Neural progenitor cell (in vitro differentiated cells): ENCODE data around the gene CCDC8. TPM values are rescaled to one million over a fixed set of nuclear protein-coding genes. Genes with fewer than 3 reads are reported as not detected.

Experiments used
- DNase-seq: peaks from one replicate; pipeline ENCODE4 v3.0.0-alpha.2; 2016; ENCODE audit warnings: low spot score
- H2AFZ ChIP-seq: fragments of 200-600 bp; sonication (generic); replicated peaks from 2 replicates; pipeline ENCODE4 v1.6.1; 2016; ENCODE audit warnings: antibody characterized with exemption
- H3F3A ChIP-seq: fragments of 200-600 bp; sonication (generic); 2 replicates; pipeline ENCODE4 v1.6.1; 2016; ENCODE audit warnings: antibody characterized with exemption, low read depth
- H3K27ac ChIP-seq: fragments of 200-600 bp; sonication (generic); 2 replicates; pipeline ENCODE4 v1.5.1; 2016; ENCODE audit warnings: mild to moderate bottlenecking
- H3K27me3 ChIP-seq: fragments of 200-600 bp; sonication (generic); 2 replicates; pipeline ENCODE4 v1.6.1; 2016; ENCODE audit warnings: mild to moderate bottlenecking, moderate library complexity
- H3K36me3 ChIP-seq: fragments of 200-600 bp; sonication (generic); 2 replicates; pipeline ENCODE4 v1.5.1; 2016
- H3K4me1 ChIP-seq: fragments of 200-600 bp; sonication (generic); 2 replicates; pipeline ENCODE4 v1.6.1; 2016; ENCODE audit warnings: mixed run types
- H3K4me2 ChIP-seq: fragments of 200-600 bp; sonication (generic); 2 replicates; pipeline ENCODE4 v1.6.1; 2016
- H3K4me3 ChIP-seq: fragments of 200-600 bp; sonication (generic); 2 replicates; pipeline ENCODE4 v1.5.1; 2016
- H3K79me2 ChIP-seq: fragments of 200-600 bp; sonication (generic); 2 replicates; pipeline ENCODE4 v1.6.1; 2016; ENCODE audit warnings: low read depth
- H3K9ac ChIP-seq: fragments of 200-600 bp; sonication (generic); 2 replicates; pipeline ENCODE4 v1.6.1; 2016
- H3K9me3 ChIP-seq: fragments of 200-600 bp; sonication (generic); 2 replicates; pipeline ENCODE4 v1.5.1; 2016; ENCODE audit warnings: low read depth
- H4K20me1 ChIP-seq: fragments of 200-600 bp; sonication (generic); 2 replicates; pipeline ENCODE4 v1.6.1; 2016; ENCODE audit warnings: low read depth
- H3K27ac Mint-ChIP-seq: 3 replicates; pipeline ENCODE4 v1.8.0; 2021; ENCODE audit warnings: mixed read lengths
- H3K27me3 Mint-ChIP-seq: 2 replicates; pipeline ENCODE4 v1.8.0; 2022; ENCODE audit warnings: low read depth, mild to moderate bottlenecking, inconsistent platforms, moderate library complexity, mixed read lengths; ENCODE audit not compliant: insufficient read depth
- H3K36me3 Mint-ChIP-seq: 3 replicates; pipeline ENCODE4 v1.8.0; 2021; ENCODE audit warnings: mixed read lengths
- H3K4me1 Mint-ChIP-seq: 3 replicates; pipeline ENCODE4 v1.8.0; 2021; ENCODE audit warnings: mixed read lengths
- H3K4me3 Mint-ChIP-seq: 3 replicates; pipeline ENCODE4 v1.8.0; 2021; ENCODE audit warnings: mild to moderate bottlenecking, moderate library complexity, mixed read lengths
- H3K9me3 Mint-ChIP-seq: 3 replicates; pipeline ENCODE4 v1.8.0; 2020; ENCODE audit warnings: mixed read lengths
- CTCF ChIP-seq: fragments of 200-600 bp; sonication (generic); IDR thresholded peaks from 2 replicates; pipeline ENCODE4 v1.5.1; 2017; ENCODE audit warnings: antibody characterized with exemption, mild to moderate bottlenecking
- EZH2 ChIP-seq: fragments of 200-600 bp; sonication (generic); IDR thresholded peaks from 2 replicates; pipeline ENCODE4 v1.6.1; 2017; ENCODE audit warnings: antibody characterized with exemption, mild to moderate bottlenecking, moderate library complexity
- EZH2phosphoT487 ChIP-seq: fragments of 200-600 bp; sonication (generic); IDR thresholded peaks from 2 replicates; pipeline ENCODE4 v1.6.1; 2017; ENCODE audit warnings: antibody characterized with exemption
- total RNA-seq: library from RNA; depleted of rRNA; stranded (reverse); fragments of >200 nt; gene quantifications from 2 replicates; pipeline ENCODE4 v1.2.3, GENCODE V29; 2015; ENCODE audit warnings: low replicate concordance

CCDC8 gene
- total RNA-seq, 1 donor from 2014 or later: 2.8 TPM

GRCh38 chr19:46411088-46411924, 2.1 kb downstream of the CCDC8 start:
- H3K27ac Mint-ChIP-seq: no peak overlapping the region
- no peak overlapping the region for H3K9ac ChIP-seq
- peaks cover 22% of the 10 kb centered on the region for H3K4me1 ChIP-seq

GRCh38 chr19:46410205-46411087, 2.9 kb downstream of the CCDC8 start:
- H3K9me3 ChIP-seq: no peaks in the 10 kb centered on the region
- H3F3A ChIP-seq: peaks cover 39% of the 10 kb centered on the region
- H3K27ac ChIP-seq: no peak overlapping the region
- peak overlapping the region; percentile 97 for H3K4me3 Mint-ChIP-seq
- peaks cover 24% of the 10 kb centered on the region for H3K27me3 Mint-ChIP-seq
- no peak for TF ChIP-seq CTCF
- TF ChIP-seq EZH2phosphoT487: no peak
- TF ChIP-seq EZH2: no peak
- peaks cover 10% of the 10 kb centered on the region for H3K36me3 Mint-ChIP-seq
- no peak overlapping the region for H3K4me2 ChIP-seq
- H3K4me1 ChIP-seq: peaks cover 22% of the 10 kb centered on the region
- no peak for DNase-seq
- peaks cover 20% of the 10 kb centered on the region for H4K20me1 ChIP-seq
- H3K36me3 ChIP-seq: no peaks in the 10 kb centered on the region
- no peak overlapping the region for H3K4me3 ChIP-seq
- H2AFZ ChIP-seq: no peak overlapping the region
- H3K9ac ChIP-seq: no peak overlapping the region
- H3K79me2 ChIP-seq: peaks cover 9% of the 10 kb centered on the region
- no peaks in the 10 kb centered on the region for H3K9me3 Mint-ChIP-seq
- peak overlapping the region; percentile 29 for H3K27ac Mint-ChIP-seq
- peaks cover 75% of the 10 kb centered on the region for H3K4me1 Mint-ChIP-seq
- H3K27me3 ChIP-seq: peaks cover 58% of the 10 kb centered on the region

More at GRCh38 chr19:46411088-46411924, 2.1 kb downstream of the CCDC8 start:
- Mint-ChIP-seq H3K9me3 (no peaks in the 10 kb centered on the region), H3K4me1 (peaks cover 81% of the 10 kb centered on the region), H3K27me3 (peaks cover 20% of the 10 kb centered on the region), H3K4me3 (peak overlapping the region; percentile 97), H3K36me3 (peaks cover 10% of the 10 kb centered on the region)
- peaks cover 9% of the 10 kb centered on the region for H3K79me2 ChIP-seq
- H2AFZ ChIP-seq: no peak overlapping the region
- H3F3A ChIP-seq: peaks cover 43% of the 10 kb centered on the region
- no peak overlapping the region for H3K27ac ChIP-seq
- H3K27me3 ChIP-seq: peaks cover 50% of the 10 kb centered on the region
- TF ChIP-seq EZH2phosphoT487: no peak
- no peak for TF ChIP-seq CTCF
- no peak for TF ChIP-seq EZH2
- peak overlapping the region; percentile 70 for H3K4me3 ChIP-seq
- H3K9me3 ChIP-seq: no peaks in the 10 kb centered on the region
- no peaks in the 10 kb centered on the region for H3K36me3 ChIP-seq
- H3K4me2 ChIP-seq: peak overlapping the region; percentile 86
- DNase-seq: no peak
- peaks cover 20% of the 10 kb centered on the region for H4K20me1 ChIP-seq

GRCh38 chr19:46409191-46409590, 4.2 kb downstream of the CCDC8 start:
- H3K4me3 Mint-ChIP-seq: no peak overlapping the region
- no peak overlapping the region for H3K27ac ChIP-seq
- H3F3A ChIP-seq: peaks cover 34% of the 10 kb centered on the region

More at GRCh38 chr19:46409191-46409590, 4.2 kb downstream of the CCDC8 start:
- H3K36me3 Mint-ChIP-seq: peaks cover 10% of the 10 kb centered on the region
- no peak overlapping the region for H3K4me2 ChIP-seq
- H3K36me3 ChIP-seq: no peaks in the 10 kb centered on the region
- H3K4me1 ChIP-seq: peaks cover 30% of the 10 kb centered on the region
- peaks cover 75% of the 10 kb centered on the region for H3K4me1 Mint-ChIP-seq
- no peak overlapping the region for H3K27ac Mint-ChIP-seq
- H2AFZ ChIP-seq: no peak overlapping the region
- peaks cover 20% of the 10 kb centered on the region for H4K20me1 ChIP-seq
- H3K27me3 Mint-ChIP-seq: peaks cover 25% of the 10 kb centered on the region
- H3K27me3 ChIP-seq: peaks cover 71% of the 10 kb centered on the region
- H3K4me3 ChIP-seq: no peak overlapping the region
- DNase-seq: no peak
- H3K9ac ChIP-seq: no peak overlapping the region
- no peaks in the 10 kb centered on the region for H3K9me3 Mint-ChIP-seq
- H3K79me2 ChIP-seq: peaks cover 9% of the 10 kb centered on the region
- no peak for TF ChIP-seq CTCF
- no peak for TF ChIP-seq EZH2phosphoT487
- no peak for TF ChIP-seq EZH2
- no peaks in the 10 kb centered on the region for H3K9me3 ChIP-seq
